ENCODE measurements around the gene GBA2.

GRCh38 chr9:35734096-35734495 is 14.9 kb downstream of the GBA2 start:
- TF ChIP-seq POLR2A (IDR thresholded peaks at IDR 0.05; ENCODE audit: low read length) (no peak), GATA1 (IDR thresholded peaks at IDR 0.05; ENCODE audit: low read depth, low read length) (no peak)

All from erythroblast (primary cell).